GM12878 (cell line): Measurements from ENCODE around the gene NES. TPM values are rescaled to one million over a fixed set of nuclear protein-coding genes. Genes with fewer than 3 reads are reported as not detected.

Experiments used
- ATAC-seq: fragments of 200-7000 bp; cut with Tn5 transposase; 3 replicates; pipeline ENCODE4 v1.9.1; 2020; ENCODE audit warnings: mild to moderate bottlenecking, moderate library complexity
- BruUV-seq: library from RNA; stranded (reverse); fragments of 400-500 nt; replicated peaks from 2 replicates; lab custom pipeline; 2021; lab: Mats Ljungman, UMichigan
- CTCF ChIA-PET: fragments of 300-600 bp; sonication (Branson Sonifier 250); formaldehyde crosslinking; extraction: SDS; loops from one replicate; lab custom pipeline; 2021; ENCODE audit warnings: inconsistent platforms; lab: Yijun Ruan, JAX
- POLR2A ChIA-PET: fragments of 350-600 bp; formaldehyde crosslinking; extraction: SDS; loops from one replicate; lab custom pipeline; 2021; ENCODE audit warnings: inconsistent platforms; lab: Charles Lee
- RAD21 ChIA-PET: fragments of 300-600 bp; sonication (Branson Sonifier 250); formaldehyde crosslinking; loops from one replicate; lab custom pipeline; 2023; ENCODE audit warnings: antibody characterized with exemption; ENCODE audit not compliant: unreplicated experiment; lab: Charles Lee
- SMC1A ChIA-PET: fragments of 300-600 bp; sonication (Branson Sonifier 250); formaldehyde crosslinking; loops from one replicate; lab custom pipeline; 2023; ENCODE audit not compliant: unreplicated experiment, uncharacterized antibody; lab: Charles Lee
- DNase-seq: peaks from one replicate; pipeline ENCODE4 v3.0.0-alpha.2; 2011; ENCODE audit warnings: low read depth, low spot score
- FAIRE-seq: peaks from 3 replicates; lab custom pipeline; 2011; peaks lifted over from hg19 to GRCh38; lab: Jason Lieb, UNC
- H2AFZ ChIP-seq: 2 replicates; pipeline ENCODE4 v1.6.0; 2011; ENCODE audit warnings: low read depth, low read length, control low read depth; ENCODE audit not compliant: control insufficient read depth
- H3K27ac ChIP-seq: 2 replicates; pipeline ENCODE4 v1.5.1; 2011; ENCODE audit warnings: control low read depth; ENCODE audit not compliant: control insufficient read depth, insufficient read depth
- H3K27me3 ChIP-seq, 2 experiments: replicated peaks in 1 of 2; 2 replicates each; pipeline versions ENCODE4 v1.6.0 to v1.6.1; 2011; ENCODE audit warnings: low read length in 1 of 2; ENCODE audit not compliant: control insufficient read depth in 2 of 2, insufficient read depth in 2 of 2
- H3K36me3 ChIP-seq, 2 experiments: 2 replicates each; pipeline ENCODE4 v1.5.1; 2011; ENCODE audit warnings: low read length in 1 of 2; ENCODE audit not compliant: control insufficient read depth in 2 of 2, insufficient read depth in 2 of 2
- H3K4me1 ChIP-seq: 2 replicates; pipeline ENCODE4 v1.6.1; 2011; ENCODE audit warnings: mild to moderate bottlenecking, low read length, moderate library complexity, mixed read lengths; ENCODE audit not compliant: control insufficient read depth, insufficient read depth
- H3K4me2 ChIP-seq: 2 replicates; pipeline ENCODE4 v1.6.0; 2011; ENCODE audit warnings: control low read depth; ENCODE audit not compliant: control insufficient read depth, insufficient read depth
- H3K4me3 ChIP-seq: fragments of 200-600 bp; sonication (generic); 2 replicates; pipeline ENCODE4 v1.5.1; 2016
- H3K79me2 ChIP-seq: 2 replicates; pipeline ENCODE4 v1.6.0; 2011; ENCODE audit warnings: low read length; ENCODE audit not compliant: control insufficient read depth, insufficient read depth
- H3K9ac ChIP-seq: 2 replicates; pipeline ENCODE4 v1.8.0; 2011; ENCODE audit warnings: low read length, control low read depth, mixed read lengths; ENCODE audit not compliant: control insufficient read depth, insufficient read depth
- H3K9me3 ChIP-seq: replicated peaks from 3 replicates; pipeline ENCODE4 v1.5.1; 2011; ENCODE audit warnings: mild to moderate bottlenecking, low read length; ENCODE audit not compliant: control insufficient read depth, insufficient read depth
- H4K20me1 ChIP-seq: 2 replicates; pipeline ENCODE4 v1.6.0; 2011; ENCODE audit not compliant: control insufficient read depth, insufficient read depth
- BHLHE40 ChIP-seq, 2 experiments: fragments of 450-650 bp in 1 of 2; IDR thresholded peaks; 2 replicates each; pipeline ENCODE4 v1.6.1; 2011 to 2017; ENCODE audit warnings: low read depth in 2 of 2, borderline replicate concordance in 1 of 2, improper control_type of control experiment in 1 of 2, low read length in 1 of 2, mild to moderate bottlenecking in 1 of 2
- IRF4 ChIP-seq: IDR thresholded peaks from 2 replicates; pipeline ENCODE4 v1.6.1; 2011; ENCODE audit warnings: low read depth, low read length
- RAD21 ChIP-seq: IDR thresholded peaks from 2 replicates; pipeline ENCODE4 v1.6.1; 2011; ENCODE audit warnings: mild to moderate bottlenecking, low read depth, low read length, moderate library complexity; ENCODE audit not compliant: insufficient read depth
- RB1 ChIP-seq: fragments of 450-650 bp; formaldehyde crosslinking; IDR thresholded peaks from 2 replicates; pipeline ENCODE4 v1.6.1; 2017; ENCODE audit warnings: mild to moderate bottlenecking, borderline replicate concordance
- RFX5 ChIP-seq: IDR thresholded peaks from 2 replicates; pipeline ENCODE4 v1.6.1; 2011; ENCODE audit warnings: low read depth, low read length, improper control_type of control experiment
- WGBS: methylation state at CpG from one replicate; pipeline ENCODE4 v1.1.6; 2016; ENCODE audit warnings: low lambda C conversion rate; ENCODE audit not compliant: insufficient replicate concordance, insufficient coverage; ENCODE audit errors: missing lambda C conversion rate; 5-methylcytosine and 5-hydroxymethylcytosine counted together
- in situ Hi-C: fragments of 300-500 bp; cut with MboI; formaldehyde crosslinking; loops from 9 replicates; pipeline ENCODE4 v1.14.3; 2018; ENCODE audit warnings: mixed read lengths
- intact Hi-C: fragments of 100-400 bp; cut with micrococcal nuclease; formaldehyde crosslinking; loops from one replicate; pipeline ENCODE4 v1.14.2; 2022; ENCODE audit not compliant: unreplicated experiment
- polyA plus RNA-seq, 11 experiments: library from polyadenylated mRNA; depleted of rRNA in 4 of 11; unstranded in 6 of 11; stranded (reverse) in 5 of 11; fragments of >200 nt; fragmentation: Nextera tagmentation in 4 of 11; fragmentation: Illumina TruSeq in 1 of 11; extraction: Ambion mirVana in 4 of 11; extraction: Trizol in 1 of 11; gene quantifications; 1 replicate in 1 of 11; 2 replicates in 10 of 11; pipeline versions ENCODE4 v1.2.1 to v1.2.3, GENCODE V29; 2011 to 2016; ENCODE audit warnings: inconsistent platforms in 2 of 11, missing spikeins in 2 of 11, low read depth in 1 of 11
- total RNA-seq, 4 experiments: library from RNA; depleted of rRNA in 3 of 4; stranded (reverse); fragments of >200 nt in 3 of 4; fragmentation: Illumina TruSeq in 1 of 4; extraction: Trizol in 1 of 4; gene quantifications; 2 replicates each; pipeline versions ENCODE4 v1.2.1 to v1.2.3, GENCODE V29; 2013 to 2021

NES gene
- total and polyA plus RNA-seq, 10 of the 15 experiments (the other 5 are each of a cell fraction or from before 2014, with no cell fraction given): under 0.01 to 0.15 (median 0.02) TPM; not detected in 4

DNA sequence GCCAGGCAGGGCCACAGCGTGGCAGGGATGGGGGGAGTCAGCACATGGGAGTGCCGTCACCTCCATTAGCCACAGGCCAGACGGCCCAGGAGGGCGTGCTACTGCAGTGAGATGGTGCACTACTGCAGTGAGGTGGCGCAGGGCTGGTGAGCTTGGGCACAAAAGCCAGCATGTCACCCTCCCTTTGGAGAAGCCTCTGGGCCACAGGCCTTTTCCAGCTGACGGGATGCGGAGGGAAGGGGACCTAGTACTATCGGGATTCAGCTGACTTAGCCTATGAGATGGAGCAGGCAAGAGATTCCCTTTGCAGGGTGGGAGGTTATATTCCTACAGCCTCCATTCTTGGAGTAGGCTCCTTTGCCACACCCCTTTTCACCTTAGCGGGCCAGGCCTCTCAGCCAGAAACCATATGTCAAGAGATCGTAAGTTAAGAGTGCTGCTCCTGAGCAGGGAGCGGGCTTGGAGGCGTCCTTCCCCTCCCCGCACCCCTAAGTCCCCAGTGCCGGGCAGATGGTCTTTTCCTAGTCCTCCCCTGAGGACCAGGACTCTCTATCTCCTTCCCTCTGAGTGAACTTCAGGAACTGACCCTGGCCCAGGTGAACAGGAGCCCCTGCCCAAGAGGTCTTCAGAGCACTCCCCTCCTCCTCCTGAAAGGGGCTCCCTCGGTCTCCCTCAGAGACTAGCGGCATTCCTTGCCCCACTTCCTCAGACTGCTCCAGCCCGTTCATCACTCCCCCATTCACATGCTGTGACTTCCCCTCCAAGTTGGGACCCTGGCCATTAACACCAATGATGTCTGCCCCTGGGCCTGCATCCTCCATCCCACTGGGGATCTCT lies 8.2 kb downstream of the NES start:
- ATAC-seq (no peak), DNase-seq (no peak), FAIRE-seq (no peak)
- SMC1A ChIA-PET: no interaction called here
- RAD21 ChIA-PET: no interaction called here
- peaks cover 0 to 3% of the 10 kb centered on the region in 2 experiments; a peak in 2 of 4 replicates for H3K27me3 ChIP-seq
- H3K9ac ChIP-seq: no peak overlapping the region
- CTCF ChIA-PET: interaction anchor here (1.3 to 1.6 kb wide), 2 partner anchors 9 kb away, joined by 4 to 5 read pairs; no protein-coding TSS in a partner anchor
- in situ Hi-C loops: no loop called here
- BruUV-seq: no TSS peak
- H3K4me2 ChIP-seq: no peak overlapping the region
- H3K9me3 ChIP-seq: no peaks in the 10 kb centered on the region
- H3K36me3 ChIP-seq: no peaks in the 10 kb centered on the region
- no peak overlapping the region for H3K27ac ChIP-seq
- peaks cover 16% of the 10 kb centered on the region for H3K4me1 ChIP-seq
- H2AFZ ChIP-seq: no peak overlapping the region
- H3K4me3 ChIP-seq: no peak overlapping the region
- no peaks in the 10 kb centered on the region for H4K20me1 ChIP-seq
- POLR2A ChIA-PET: no interaction called here
- no peak for TF ChIP-seq BHLHE40 (IDR thresholded peaks at IDR 0.05; ENCODE audit: borderline replicate concordance in 1 of 2, low read depth in 2 of 2, low read length in 1 of 2)
- no peak for TF ChIP-seq RFX5
- TF ChIP-seq RAD21: no peak
- no peak for TF ChIP-seq RB1
- no peak for TF ChIP-seq IRF4
- intact Hi-C loops: loop anchor here (10.0 kb wide), 1 partner anchor 56 kb away; the partner anchor contains the start of genes ISG20L2 and METTL25B
- WGBS: 47% methylated on average over 17 of the region's 17 CpGs
- no peaks in the 10 kb centered on the region for H3K79me2 ChIP-seq
